Endothelial cell of umbilical vein (primary cell): Measurements from ENCODE around the gene GNG8. TPM values are rescaled to one million over a fixed set of nuclear protein-coding genes. Genes with fewer than 3 reads are reported as not detected.

Experiments used
- BruUV-seq: library from RNA; stranded (reverse); fragments of 400-500 nt; replicated peaks from 2 replicates; lab custom pipeline; 2021; lab: Mats Ljungman, UMichigan
- CTCF ChIA-PET: fragments of 300-600, 350-600 bp; sonication (Branson Sonifier 250); formaldehyde crosslinking; loops from one replicate; lab custom pipeline; 2021; ENCODE audit warnings: antibody characterized with exemption, inconsistent platforms; lab: Charles Lee
- POLR2A ChIA-PET: fragments of 300-600, 350-600 bp; sonication (Branson Sonifier 250); formaldehyde crosslinking; loops from one replicate; lab custom pipeline; 2021; ENCODE audit warnings: antibody characterized with exemption, inconsistent platforms; lab: Charles Lee
- DNase-seq: peaks from one replicate; pipeline ENCODE4 v3.0.0-alpha.2; 2011; ENCODE audit warnings: low read depth, low spot score
- FAIRE-seq: peaks from 2 replicates; lab custom pipeline; 2011; peaks lifted over from hg19 to GRCh38; lab: Jason Lieb, UNC
- H2AFZ ChIP-seq: 2 replicates; pipeline ENCODE4 v1.6.0; 2012; ENCODE audit warnings: low read depth, low read length, control low read depth, inconsistent platforms
- H3K27ac ChIP-seq: 2 replicates; pipeline ENCODE4 v1.5.1; 2011; ENCODE audit warnings: low read depth, mild to moderate bottlenecking, control low read depth, low read length, moderate library complexity; ENCODE audit not compliant: insufficient read depth
- H3K27me3 ChIP-seq, 2 experiments: 2 replicates each; pipeline versions ENCODE4 v1.6.0 to v1.6.1; 2011; ENCODE audit warnings: low read length in 2 of 2, mixed read lengths in 1 of 2; ENCODE audit not compliant: control insufficient read depth in 2 of 2, insufficient read depth in 2 of 2
- H3K36me3 ChIP-seq, 2 experiments: 2 replicates in 1 of 2; 3 replicates in 1 of 2; pipeline ENCODE4 v1.5.1; 2011; ENCODE audit warnings: low read length in 2 of 2, mild to moderate bottlenecking in 1 of 2, moderate library complexity in 1 of 2; ENCODE audit not compliant: control insufficient read depth in 2 of 2, insufficient read depth in 2 of 2; ENCODE audit errors: extremely low read depth in 1 of 2
- H3K4me1 ChIP-seq: 3 replicates; pipeline ENCODE4 v1.5.1; 2011; ENCODE audit warnings: mild to moderate bottlenecking, low read length; ENCODE audit not compliant: control insufficient read depth, insufficient read depth; ENCODE audit errors: extremely low read depth
- H3K4me2 ChIP-seq: 2 replicates; pipeline ENCODE4 v1.6.1; 2011; ENCODE audit warnings: low read length, control low read depth, mixed read lengths; ENCODE audit not compliant: insufficient read depth
- H3K4me3 ChIP-seq, 3 experiments: fragments of 200-600 bp in 1 of 3; sonication (generic), shearing (Covaris generic) in 1 of 3; replicated peaks in 1 of 3; 2 replicates each; pipeline ENCODE4 v1.5.1; 2011 to 2016; ENCODE audit warnings: control low read depth in 3 of 3, low read length in 3 of 3, mild to moderate bottlenecking in 2 of 3, inconsistent platforms in 1 of 3, low read depth in 1 of 3, moderate library complexity in 1 of 3; ENCODE audit not compliant: insufficient read depth in 1 of 3
- H3K79me2 ChIP-seq: 2 replicates; pipeline ENCODE4 v1.6.0; 2012; ENCODE audit warnings: low read length, inconsistent platforms; ENCODE audit not compliant: control insufficient read depth, insufficient read depth
- H3K9ac ChIP-seq: replicated peaks from 2 replicates; pipeline ENCODE3; 2011; ENCODE audit warnings: low read length, control low read depth; ENCODE audit not compliant: insufficient read depth; ENCODE audit errors: extremely low read depth
- H3K9me1 ChIP-seq: replicated peaks from 3 replicates; pipeline ENCODE4 v1.6.0; 2011; ENCODE audit warnings: mild to moderate bottlenecking, low read length; ENCODE audit not compliant: control insufficient read depth, insufficient read depth; ENCODE audit errors: extremely low read depth
- H3K9me3 ChIP-seq: replicated peaks from 2 replicates; pipeline ENCODE4 v1.5.1; 2012; ENCODE audit warnings: low read length, inconsistent platforms; ENCODE audit not compliant: control insufficient read depth, insufficient read depth
- H4K20me1 ChIP-seq: replicated peaks from 2 replicates; pipeline ENCODE3; 2011; ENCODE audit warnings: mild to moderate bottlenecking, low read length; ENCODE audit not compliant: control insufficient read depth, insufficient read depth; ENCODE audit errors: extremely low read depth
- CTCF ChIP-seq, 2 donors: IDR thresholded peaks; 1 replicate in 1 of 2; 2 replicates in 1 of 2; pipeline ENCODE4 v1.5.1; 2011; ENCODE audit warnings: low read length in 2 of 2, mild to moderate bottlenecking in 2 of 2, moderate library complexity in 2 of 2, control low read depth in 1 of 2, inconsistent platforms in 1 of 2, low read depth in 1 of 2; ENCODE audit not compliant: insufficient read depth in 1 of 2; ENCODE audit errors: extremely low read depth in 1 of 2
- EZH2 ChIP-seq: IDR thresholded peaks from 2 replicates; pipeline ENCODE4 v1.6.1; 2012; ENCODE audit warnings: borderline replicate concordance, low read depth, mild to moderate bottlenecking, moderate library complexity, low read length, inconsistent platforms; ENCODE audit not compliant: severe bottlenecking
- FOS ChIP-seq: IDR thresholded peaks from 2 replicates; pipeline ENCODE4 v1.6.1; 2011; ENCODE audit warnings: mild to moderate bottlenecking, low read length, moderate library complexity, borderline replicate concordance; ENCODE audit not compliant: insufficient read depth
- GATA2 ChIP-seq: IDR thresholded peaks from 2 replicates; pipeline ENCODE4 v1.7.0; 2011; ENCODE audit warnings: low read depth, mild to moderate bottlenecking, moderate library complexity, mixed read lengths, low read length; ENCODE audit not compliant: insufficient read length, insufficient read depth
- JUN ChIP-seq: IDR thresholded peaks from 2 replicates; pipeline ENCODE4 v1.6.1; 2011; ENCODE audit warnings: borderline replicate concordance, low read depth; ENCODE audit not compliant: insufficient read length, insufficient read depth
- MYC ChIP-seq: IDR thresholded peaks from one replicate; pipeline ENCODE4 v1.6.1; 2011; ENCODE audit warnings: mild to moderate bottlenecking, low read depth, low read length
- POLR2A ChIP-seq: IDR thresholded peaks from 2 replicates; pipeline ENCODE4 v1.6.1; 2012; ENCODE audit warnings: low read depth, mild to moderate bottlenecking, control low read depth, low read length
- POLR2AphosphoS5 ChIP-seq: IDR thresholded peaks from 2 replicates; pipeline ENCODE4 v1.6.1; 2012; ENCODE audit warnings: low read depth, mild to moderate bottlenecking, control low read depth, low read length, moderate library complexity; ENCODE audit not compliant: insufficient read depth
- dilution Hi-C: fragments of 300-500 bp; cut with MboI; formaldehyde crosslinking; loops from one replicate; pipeline ENCODE4 v1.15.0; 2019; ENCODE audit warnings: low sequenced_read_pairs; ENCODE audit not compliant: extremely low pct_ligation_motif_present
- intact Hi-C: fragments of 100-400 bp; cut with micrococcal nuclease; formaldehyde crosslinking; loops from one replicate; pipeline ENCODE4 v1.10.0; 2022
- polyA plus RNA-seq, 4 experiments: library from polyadenylated mRNA; depleted of rRNA in 3 of 4; stranded (reverse) in 3 of 4; unstranded in 1 of 4; fragments of >200 nt; gene quantifications; 2 replicates each; pipeline versions ENCODE4 v1.2.1 to v1.2.3, GENCODE V29; 2011 to 2012; ENCODE audit warnings: missing spikeins in 1 of 4
- total RNA-seq: library from RNA; stranded (reverse); gene quantifications from 2 replicates; pipeline ENCODE4 v1.2.3, GENCODE V29; 2021
- TF ChIP-seq, protein P1 (sequence below): IDR thresholded peaks from 2 replicates; pipeline ENCODE4 v1.6.1; 2011; ENCODE audit not compliant: insufficient read depth, insufficient read length

GNG8 gene
- total and polyA plus RNA-seq, 2 donors (not counting 3 experiments of a cell fraction or from before 2014, with no cell fraction given), result not detected

GRCh38 chr19:46585539-46585938 lies 50.5 kb downstream of the GNG8 start:
- dilution Hi-C loops, result no loop called here
- ChIA-PET POLR2A (no interaction called here), CTCF (interaction anchor here (0.7 to 0.8 kb wide), 2 partner anchors 10 to 30 kb away, joined by 3 read pairs; no protein-coding TSS in a partner anchor)
- no peak overlapping the region for H3K4me3 ChIP-seq
- H3K36me3 ChIP-seq, result no peaks in the 10 kb centered on the region
- intact Hi-C loops, result no loop called here
- H2AFZ ChIP-seq, result no peak overlapping the region
- TF ChIP-seq POLR2AphosphoS5 (no peak), MYC (no peak), GATA2 (no peak), CTCF (IDR thresholded peaks at IDR 0.05; ENCODE audit: extremely low read depth in 1 of 2, insufficient read depth in 1 of 2, low read depth in 1 of 2, low read length in 2 of 2) (no peak), FOS (no peak), POLR2A (no peak), JUN (no peak), EZH2 (no peak)
- TF ChIP-seq, protein P1, sequence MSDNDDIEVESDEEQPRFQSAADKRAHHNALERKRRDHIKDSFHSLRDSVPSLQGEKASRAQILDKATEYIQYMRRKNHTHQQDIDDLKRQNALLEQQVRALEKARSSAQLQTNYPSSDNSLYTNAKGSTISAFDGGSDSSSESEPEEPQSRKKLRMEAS, result no peak
- peaks cover 0 to 2% of the 10 kb centered on the region in 2 experiments for H3K27me3 ChIP-seq
- BruUV-seq, result no TSS peak
- FAIRE-seq (no peak), DNase-seq (no peak)
- H3K4me2 ChIP-seq, result no peak overlapping the region
- no peak overlapping the region for H3K9ac ChIP-seq
- H4K20me1 ChIP-seq, result no peaks in the 10 kb centered on the region
- no peaks in the 10 kb centered on the region for H3K4me1 ChIP-seq
- H3K9me3 ChIP-seq, result no peaks in the 10 kb centered on the region
- H3K27ac ChIP-seq, result no peak overlapping the region
- no peaks in the 10 kb centered on the region for H3K79me2 ChIP-seq
- H3K9me1 ChIP-seq, result no peaks in the 10 kb centered on the region

Other genes with a start within 250 kb of the GNG8 start
- gene CCDC8, start 222.6 kb downstream of the GNG8 start, total RNA-seq, result 0.35 and 0.75 TPM in 2 replicates
- 0.18 and 0.19 TPM in 2 replicates for gene CCDC8, start 222.6 kb downstream of the GNG8 start, polyA plus RNA-seq
- 0.07 TPM in 1 of 2 replicates, not detected in the other for gene PNMA8C, start 207.3 kb downstream of the GNG8 start, total RNA-seq
- not detected in 2 replicates for gene PNMA8C, start 207.3 kb downstream of the GNG8 start, polyA plus RNA-seq
- 0.16 and 0.27 TPM in 2 replicates for gene PNMA8A, start 164.6 kb downstream of the GNG8 start, total RNA-seq
- 0.08 and 0.25 TPM in 2 replicates for gene PNMA8A, start 164.6 kb downstream of the GNG8 start, polyA plus RNA-seq
- gene PNMA8B, start 140.3 kb downstream of the GNG8 start, total RNA-seq, result 0.11 TPM in 1 of 2 replicates, not detected in the other
- gene PNMA8B, start 140.3 kb downstream of the GNG8 start, polyA plus RNA-seq, result 0.02 TPM in 1 of 2 replicates, not detected in the other
- 305 and 351 TPM in 2 replicates for gene CALM3, start 34.9 kb downstream of the GNG8 start, total RNA-seq
- 328 and 425 TPM in 2 replicates for gene CALM3, start 34.9 kb downstream of the GNG8 start, polyA plus RNA-seq
- 0.55 and 1.1 TPM in 2 replicates for gene PTGIR, start 11.1 kb downstream of the GNG8 start, total RNA-seq
- 2.7 and 3.8 TPM in 2 replicates for gene PTGIR, start 11.1 kb downstream of the GNG8 start, polyA plus RNA-seq
- 0.22 and 0.65 TPM in 2 replicates for gene DACT3, start 25.0 kb upstream of the GNG8 start, total RNA-seq
- 0.76 and 0.83 TPM in 2 replicates for gene DACT3, start 25.0 kb upstream of the GNG8 start, polyA plus RNA-seq
- 94.9 and 101 TPM in 2 replicates for gene PRKD2, start 80.9 kb upstream of the GNG8 start, total RNA-seq
- 40.4 and 42.4 TPM in 2 replicates for gene PRKD2, start 80.9 kb upstream of the GNG8 start, polyA plus RNA-seq
- gene FKRP, start 109.9 kb upstream of the GNG8 start, total RNA-seq, result 28.6 and 32.8 TPM in 2 replicates
- 31.5 and 33.5 TPM in 2 replicates for gene FKRP, start 109.9 kb upstream of the GNG8 start, polyA plus RNA-seq
- 108 and 116 TPM in 2 replicates for gene STRN4, start 110.2 kb upstream of the GNG8 start, total RNA-seq
- gene STRN4, start 110.2 kb upstream of the GNG8 start, polyA plus RNA-seq, result 144 and 179 TPM in 2 replicates
- gene SLC1A5, start 152.4 kb upstream of the GNG8 start, total RNA-seq, result 105 and 114 TPM in 2 replicates
- gene SLC1A5, start 152.4 kb upstream of the GNG8 start, polyA plus RNA-seq, result 114 TPM in 2 replicates
- gene AP2S1, start 214.6 kb upstream of the GNG8 start, total RNA-seq, result 279 and 313 TPM in 2 replicates
- gene AP2S1, start 214.6 kb upstream of the GNG8 start, polyA plus RNA-seq, result 376 and 417 TPM in 2 replicates
- gene ARHGAP35, start 224.8 kb upstream of the GNG8 start, total RNA-seq, result 47.3 and 51.3 TPM in 2 replicates
- gene ARHGAP35, start 224.8 kb upstream of the GNG8 start, polyA plus RNA-seq, result 25.7 and 28.3 TPM in 2 replicates